Skeletal muscle tissue (tissue), 4 donors: ENCODE results near the gene VIM. TPM values are rescaled to one million over a fixed set of nuclear protein-coding genes. Genes with fewer than 3 reads are reported as not detected.
"Not testable (repeated sequence)": the region's sequence is repeated elsewhere in the genome, so short reads cannot be mapped to it uniquely, and the experiment has no call there.

Source experiments
- H3K27ac ChIP-seq: one replicate; pipeline ENCODE4 v1.7.0; 2013; ENCODE audit warnings: mild to moderate bottlenecking, low read depth, low read length, inconsistent platforms
- H3K27me3 ChIP-seq, 3 donors: one replicate each; pipeline ENCODE4 v1.7.0; 2013; ENCODE audit warnings: low read length in 3 of 3; ENCODE audit not compliant: control insufficient read depth in 3 of 3, insufficient read depth in 3 of 3
- H3K36me3 ChIP-seq, 3 donors: one replicate each; pipeline ENCODE4 v1.7.0; 2013; ENCODE audit warnings: low read length in 3 of 3; ENCODE audit not compliant: control insufficient read depth in 3 of 3, insufficient read depth in 3 of 3
- H3K4me1 ChIP-seq, 3 donors: one replicate each; pipeline ENCODE4 v1.7.0; 2013; ENCODE audit warnings: low read length in 3 of 3, mild to moderate bottlenecking in 3 of 3; ENCODE audit not compliant: control insufficient read depth in 3 of 3, insufficient read depth in 3 of 3
- H3K4me3 ChIP-seq, 3 donors: one replicate each; pipeline ENCODE4 v1.7.0; 2013; ENCODE audit warnings: low read length in 3 of 3
- H3K9ac ChIP-seq, 3 donors: one replicate each; pipeline ENCODE4 v1.7.0; 2013; ENCODE audit warnings: low read length in 3 of 3, mild to moderate bottlenecking in 3 of 3, moderate library complexity in 2 of 3, low read depth in 1 of 3
- H3K9me3 ChIP-seq, 3 donors: one replicate each; pipeline ENCODE4 v1.7.0; 2013; ENCODE audit warnings: low read length in 3 of 3; ENCODE audit not compliant: control insufficient read depth in 3 of 3
- total RNA-seq: library from RNA; depleted of rRNA; stranded (reverse); fragments of >200 nt; gene quantifications from one replicate; pipeline ENCODE4 v1.2.3, GENCODE V29; 2014
- donor health status: Osteomylitis.

Gene VIM
- total RNA-seq, 1 donor from 2014 or later = 1,688 TPM

- H3K4me1 ChIP-seq = no peaks in the 10 kb centered on the region
- no peak overlapping the region for H3K27ac ChIP-seq
- H3K27me3 ChIP-seq = no peaks in the 10 kb centered on the region
- no peak overlapping the region for H3K9ac ChIP-seq
- H3K9me3 ChIP-seq = no peaks in the 10 kb centered on the region
- no peaks in the 10 kb centered on the region for H3K36me3 ChIP-seq
- no peak overlapping the region for H3K4me3 ChIP-seq
Observed at GRCh38 chr10:17249820-17250219, 21.8 kb downstream of the VIM start.

GRCh38 chr10:17250736-17251135 is 22.7 kb downstream of the VIM start:
- no peak overlapping the region for H3K27ac ChIP-seq
- H3K4me3 ChIP-seq = no peak overlapping the region
- H3K36me3 ChIP-seq = no peaks in the 10 kb centered on the region
- H3K4me1 ChIP-seq = no peaks in the 10 kb centered on the region
- no peaks in the 10 kb centered on the region for H3K9me3 ChIP-seq
- H3K9ac ChIP-seq = no peak overlapping the region
- no peaks in the 10 kb centered on the region for H3K27me3 ChIP-seq

GRCh38 chr10:17254543-17255050 is 26.6 kb downstream of the VIM start:
- H3K4me1 ChIP-seq, H3K27ac ChIP-seq, H3K9ac ChIP-seq, H3K27me3 ChIP-seq, H3K36me3 ChIP-seq, H3K4me3 ChIP-seq, H3K9me3 ChIP-seq: not testable (repeated sequence)

- H3K4me1 ChIP-seq = no peaks in the 10 kb centered on the region
- no peaks in the 10 kb centered on the region for H3K27me3 ChIP-seq
- H3K9ac ChIP-seq = no peak overlapping the region
- H3K4me3 ChIP-seq = no peak overlapping the region
- no peaks in the 10 kb centered on the region for H3K36me3 ChIP-seq
- H3K27ac ChIP-seq = no peak overlapping the region
- H3K9me3 ChIP-seq = no peaks in the 10 kb centered on the region
Observed at GRCh38 chr10:17255512-17255911, 27.5 kb downstream of the VIM start.

GRCh38 chr10:17256051-17256450 is 28.0 kb downstream of the VIM start:
- no peaks in the 10 kb centered on the region for H3K9me3 ChIP-seq

GRCh38 chr10:17256627-17257026 is 28.6 kb downstream of the VIM start:
- no peaks in the 10 kb centered on the region for H3K9me3 ChIP-seq
- H3K27me3 ChIP-seq = no peaks in the 10 kb centered on the region
- no peak overlapping the region for H3K4me3 ChIP-seq
- H3K4me1 ChIP-seq = no peaks in the 10 kb centered on the region
- no peaks in the 10 kb centered on the region for H3K36me3 ChIP-seq
- H3K9ac ChIP-seq = no peak overlapping the region
- H3K27ac ChIP-seq = no peak overlapping the region

More at GRCh38 chr10:17256051-17256450, 28.0 kb downstream of the VIM start:
- Histone ChIP-seq H3K27ac (no peak overlapping the region), H3K4me3 (no peak overlapping the region), H3K9ac (no peak overlapping the region), H3K27me3 (no peaks in the 10 kb centered on the region), H3K4me1 (no peaks in the 10 kb centered on the region), H3K36me3 (no peaks in the 10 kb centered on the region)

GRCh38 chr10:17257466-17258321 is 29.7 kb downstream of the VIM start:
- H3K4me3 ChIP-seq = peak overlapping the region in 1 of 3 donors; percentile 51
- H3K9ac ChIP-seq = no peak overlapping the region
- no peaks in the 10 kb centered on the region for H3K27me3 ChIP-seq
- no peaks in the 10 kb centered on the region for H3K36me3 ChIP-seq
- peaks cover 0 to 5% (median 4%) of the 10 kb centered on the region in 3 donors for H3K9me3 ChIP-seq
- H3K4me1 ChIP-seq = no peaks in the 10 kb centered on the region
- H3K27ac ChIP-seq = no peak overlapping the region

- peaks cover 0 to 8% (median 7%) of the 10 kb centered on the region in 3 donors for H3K9me3 ChIP-seq
- H3K27ac ChIP-seq = no peak overlapping the region
- no peak overlapping the region for H3K9ac ChIP-seq
- H3K4me1 ChIP-seq = no peaks in the 10 kb centered on the region
- H3K4me3 ChIP-seq = no peak overlapping the region
- H3K27me3 ChIP-seq = peaks cover 0 to 4% (median 0%) of the 10 kb centered on the region in 3 donors
- H3K36me3 ChIP-seq = no peaks in the 10 kb centered on the region
Observed at GRCh38 chr10:17262502-17262901, 34.5 kb downstream of the VIM start.

GRCh38 chr10:17263580-17263979 is 35.5 kb downstream of the VIM start:
- H3K9me3 ChIP-seq = peaks cover 0 to 8% (median 7%) of the 10 kb centered on the region in 3 donors
- no peak overlapping the region for H3K27ac ChIP-seq
- no peaks in the 10 kb centered on the region for H3K4me1 ChIP-seq
- no peak overlapping the region for H3K4me3 ChIP-seq
- peaks cover 0 to 4% (median 0%) of the 10 kb centered on the region in 3 donors for H3K27me3 ChIP-seq
- H3K36me3 ChIP-seq = no peaks in the 10 kb centered on the region
- H3K9ac ChIP-seq = no peak overlapping the region

GRCh38 chr10:17265468-17265867 is 37.4 kb downstream of the VIM start:
- Histone ChIP-seq H3K36me3 (no peaks in the 10 kb centered on the region), H3K4me3 (no peak overlapping the region), H3K9me3 (peaks cover 0 to 8% (median 7%) of the 10 kb centered on the region in 3 donors), H3K27me3 (peaks cover 0 to 4% (median 0%) of the 10 kb centered on the region in 3 donors), H3K4me1 (no peaks in the 10 kb centered on the region), H3K27ac (no peak overlapping the region), H3K9ac (no peak overlapping the region)
